GM21381 (cell line): Measurements from ENCODE around the gene ZXDC.

Source experiments
- ATAC-seq: cut with Tn5 transposase; IDR thresholded peaks from one replicate; pipeline ENCODE4 v1.9.1; 2021; ENCODE audit warnings: mild to moderate bottlenecking, moderate library complexity; ENCODE audit not compliant: unreplicated experiment

ZXDC gene

GRCh38 chr3:126493051-126493450 is 17.4 kb upstream of the ZXDC start:
- no peak for ATAC-seq

GRCh38 chr3:126491221-126492013 is 15.7 kb upstream of the ZXDC start:
- no peak for ATAC-seq

GRCh38 chr3:126490619-126491018 is 14.9 kb upstream of the ZXDC start:
- no peak for ATAC-seq

- ATAC-seq, result no peak
These were observed 13.3 kb upstream of the ZXDC start for GRCh38 chr3:126488886-126489569.

GRCh38 chr3:126488185-126488584 is 12.5 kb upstream of the ZXDC start:
- no peak for ATAC-seq

- no peak for ATAC-seq
These were observed 11.6 kb upstream of the ZXDC start for GRCh38 chr3:126487151-126487771.

GRCh38 chr3:126486360-126486847 is 10.7 kb upstream of the ZXDC start:
- ATAC-seq, result no peak

GRCh38 chr3:126485956-126486355 is 10.3 kb upstream of the ZXDC start:
- ATAC-seq, result no peak

- no peak for ATAC-seq
These were observed 9.6 kb upstream of the ZXDC start for GRCh38 chr3:126485176-126485897.

GRCh38 chr3:126484662-126485061 is 9.0 kb upstream of the ZXDC start:
- ATAC-seq, result no peak

- no peak for ATAC-seq
These were observed 8.5 kb upstream of the ZXDC start for GRCh38 chr3:126484148-126484547.

GRCh38 chr3:126483321-126483761 is 7.7 kb upstream of the ZXDC start:
- ATAC-seq, result no peak

GRCh38 chr3:126482503-126483255 is 7.0 kb upstream of the ZXDC start:
- ATAC-seq, result no peak

- ATAC-seq, result no peak
These were observed 6.3 kb upstream of the ZXDC start for GRCh38 chr3:126481808-126482502.

- ATAC-seq, result no peak
These were observed 5.2 kb upstream of the ZXDC start for GRCh38 chr3:126480861-126481260.

- no peak for ATAC-seq
These were observed 4.5 kb upstream of the ZXDC start for GRCh38 chr3:126480206-126480605.

GRCh38 chr3:126479642-126480041 is 4.0 kb upstream of the ZXDC start:
- ATAC-seq, result no peak

GRCh38 chr3:126478581-126479310 is 3.1 kb upstream of the ZXDC start:
- ATAC-seq, result no peak

- no peak for ATAC-seq
These were observed 1.3 kb upstream of the ZXDC start for GRCh38 chr3:126477061-126477380.
